ENCODE results near the gene C1orf159. TPM values are rescaled to one million over a fixed set of nuclear protein-coding genes. Genes with fewer than 3 reads are reported as not detected.

Gene C1orf159
- polyA plus RNA-seq, 2 of the 4 experiments (the other 2 are of a cell fraction), result 4.0 to 10.2 TPM

GRCh38 chr1:1080951-1081310 lies 35.0 kb downstream of the C1orf159 start:
- 75% methylated on average over 7 of the region's 9 CpGs for WGBS (ENCODE audit: missing lambda C conversion rate)
- H3K4me3 ChIP-seq, result no peak overlapping the region
- DNase-seq (ENCODE audit: low read depth in 1 of 2, low spot score in 1 of 2), result no peak
- FAIRE-seq, result no peak
- ChIA-PET CTCF (interaction anchor here (1.3 kb wide), 1 partner anchor 17 kb away, joined by 4 read pairs; no protein-coding TSS in a partner anchor), POLR2A (no interaction called here)
- peaks cover 9% of the 10 kb centered on the region; the same call in 1 of the 3 replicates for H3K4me1 ChIP-seq
- no peak overlapping the region for H3K4me2 ChIP-seq
- H3K9me3 ChIP-seq, result no peaks in the 10 kb centered on the region
- no peak for ATAC-seq
- TF ChIP-seq CBX8 (IDR thresholded peaks at IDR 0.05), result no peak
- TF ChIP-seq POLR2AphosphoS2 (conservative IDR thresholded peaks at IDR 0.05; ENCODE audit: low read length), result no peak
- TF ChIP-seq CEBPB (IDR thresholded peaks at IDR 0.05), result no peak
- TF ChIP-seq POLR2A (IDR thresholded peaks at IDR 0.05; ENCODE audit: low read length), result no peak
- TF ChIP-seq CHD2 (IDR thresholded peaks at IDR 0.05; ENCODE audit: low read length, partially characterized antibody), result no peak
- H3K27ac ChIP-seq, result no peak overlapping the region

DNA sequence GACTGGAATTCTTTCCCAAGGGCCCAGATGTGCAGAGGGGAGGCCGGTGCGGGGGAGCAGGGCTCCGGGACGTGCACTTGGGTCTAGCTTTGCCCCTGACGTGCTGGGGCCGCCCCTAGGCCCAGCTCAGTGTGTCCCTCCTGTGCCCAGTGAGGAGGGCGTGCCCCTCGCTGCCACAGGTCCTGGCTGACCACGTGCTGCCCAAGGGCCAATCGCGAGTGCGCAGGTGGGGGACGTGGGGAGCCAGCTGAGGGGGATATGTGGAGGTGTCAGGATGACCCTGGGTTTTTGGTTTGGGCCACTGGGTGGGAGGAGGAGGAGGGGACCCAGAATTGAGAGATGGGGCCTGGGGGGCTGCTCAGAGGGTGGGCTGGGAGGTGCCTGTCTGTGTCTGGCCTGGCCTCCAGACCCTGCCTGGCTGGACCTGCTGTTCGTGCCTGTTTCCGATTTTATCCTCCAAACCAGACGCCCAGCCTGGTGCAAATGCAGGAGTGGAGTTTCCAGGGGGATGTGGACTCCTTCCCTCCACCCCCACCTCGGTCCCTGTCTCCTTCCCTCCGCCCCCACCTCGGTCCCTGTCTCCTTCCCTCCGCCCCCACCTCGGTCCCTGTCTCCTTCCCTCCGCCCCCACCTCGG lies 35.6 kb downstream of the C1orf159 start:
- CTCF ChIA-PET, result interaction anchor here (1.5 to 1.7 kb wide), 2 partner anchors 15 to 16 kb away, joined by 5 read pairs; no protein-coding TSS in a partner anchor
- no peak for FAIRE-seq
- peak overlapping the region; percentile 32 for H3K4me3 ChIP-seq
- TF ChIP-seq POLR2A (IDR thresholded peaks at IDR 0.05; ENCODE audit: low read length), result peak; percentile 18; the same call in 1 of the 2 replicates
- no peak for TF ChIP-seq HDAC2 (IDR thresholded peaks at IDR 0.05)
- TF ChIP-seq POLR2AphosphoS2 (conservative IDR thresholded peaks at IDR 0.05; ENCODE audit: low read length), result no peak
- TF ChIP-seq PBX3 (IDR thresholded peaks at IDR 0.05), result peak; percentile 74; the same call in 1 of the 2 replicates
- TF ChIP-seq MYC (IDR thresholded peaks at IDR 0.05; ENCODE audit: borderline replicate concordance, low read length), result no peak
- TF ChIP-seq, protein P1, sequence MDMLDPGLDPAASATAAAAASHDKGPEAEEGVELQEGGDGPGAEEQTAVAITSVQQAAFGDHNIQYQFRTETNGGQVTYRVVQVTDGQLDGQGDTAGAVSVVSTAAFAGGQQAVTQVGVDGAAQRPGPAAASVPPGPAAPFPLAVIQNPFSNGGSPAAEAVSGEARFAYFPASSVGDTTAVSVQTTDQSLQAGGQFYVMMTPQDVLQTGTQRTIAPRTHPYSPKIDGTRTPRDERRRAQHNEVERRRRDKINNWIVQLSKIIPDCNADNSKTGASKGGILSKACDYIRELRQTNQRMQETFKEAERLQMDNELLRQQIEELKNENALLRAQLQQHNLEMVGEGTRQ (IDR thresholded peaks at IDR 0.05), result peak; percentile 94
- no peak for TF ChIP-seq CEBPB (IDR thresholded peaks at IDR 0.05)
- 0 out of 2 replicates have a peak, but pooled peaks have one; percentile 46 for TF ChIP-seq TP53 (CRISPR knock-in tag; IDR thresholded peaks at IDR 0.05)
- H3K27ac ChIP-seq, result peak overlapping the region; percentile 84 to 97
- peak; percentile 75 to 89 for DNase-seq (ENCODE audit: low read depth in 1 of 2, low spot score in 1 of 2)
- no peaks in the 10 kb centered on the region for H3K9me3 ChIP-seq
- ATAC-seq, result peak; percentile 89 to 93
- H3K4me2 ChIP-seq, result peak overlapping the region; percentile 82
- 4% methylated on average over 4 of the region's 23 CpGs for WGBS (ENCODE audit: missing lambda C conversion rate)
- peaks cover 9% of the 10 kb centered on the region; the same call in 1 of the 3 replicates for H3K4me1 ChIP-seq
- POLR2A ChIA-PET, result interaction anchor here (0.9 to 1.2 kb wide), 4 partner anchors 9 to 152 kb away, joined by 3 read pairs; partner anchors contain the start of genes AGRN, B3GALT6 and SDF4

DNA sequence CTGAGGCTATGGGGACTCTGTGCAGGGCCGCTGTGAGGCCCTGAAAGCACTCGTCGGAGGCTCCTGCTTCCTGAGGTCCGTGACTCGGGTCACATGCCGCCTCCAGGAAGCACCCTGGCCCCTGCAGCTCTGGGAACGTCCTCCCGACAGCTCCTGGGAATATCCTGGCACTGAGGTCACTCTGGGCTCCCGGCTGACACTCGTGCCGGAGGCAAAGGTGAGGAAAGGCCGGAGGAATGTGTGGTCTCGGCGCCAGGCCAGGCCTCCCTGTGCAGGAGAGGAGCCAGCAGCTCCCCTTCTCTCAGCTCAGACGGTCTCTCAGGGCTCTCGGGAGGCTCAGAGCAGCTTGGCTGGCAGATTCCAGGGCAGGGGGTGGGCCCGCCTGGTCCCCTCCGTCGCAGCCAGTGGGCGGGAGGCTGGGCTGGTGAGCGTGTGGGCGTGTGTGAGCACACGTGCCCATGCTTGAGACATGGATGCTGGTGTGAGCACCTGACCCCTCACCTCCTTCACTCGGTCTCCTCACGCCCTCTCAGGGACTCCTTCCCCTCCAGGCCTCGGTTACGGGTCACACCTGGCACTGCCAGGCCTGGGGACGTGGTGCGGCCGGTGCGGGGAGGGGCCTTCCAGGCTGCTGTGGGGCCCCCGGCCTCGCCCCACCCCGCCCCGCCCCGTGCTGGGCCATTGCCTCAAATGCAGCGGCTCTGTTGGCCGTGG lies 36.3 kb downstream of the C1orf159 start:
- DNase-seq (ENCODE audit: low read depth in 1 of 2, low spot score in 1 of 2) (peak; percentile 64 to 92), FAIRE-seq (no peak), ATAC-seq (peak; percentile 78 to 87)
- Histone ChIP-seq H3K27ac (peak overlapping the region; percentile 84 to 97), H3K4me2 (peak overlapping the region; percentile 82), H3K9me3 (no peaks in the 10 kb centered on the region), H3K4me1 (peaks cover 12% of the 10 kb centered on the region; the same call in 2 of the 3 replicates), H3K4me3 (peak overlapping the region; percentile 32)
- ChIA-PET CTCF (interaction anchor here (0.7 to 1.7 kb wide), 3 partner anchors 14 to 43 kb away, joined by 3 to 5 read pairs (median 5); no protein-coding TSS in a partner anchor), POLR2A (interaction anchor here (0.8 to 1.2 kb wide), 5 partner anchors 9 to 152 kb away, joined by 3 read pairs; partner anchors contain the start of genes AGRN, B3GALT6 and SDF4)
- no CpG with 5 or more reads among the region's 38 CpGs for WGBS (ENCODE audit: missing lambda C conversion rate)
- TF ChIP-seq EP300 (IDR thresholded peaks at IDR 0.05), result no peak
- no peak for TF ChIP-seq TP53 (CRISPR knock-in tag; IDR thresholded peaks at IDR 0.05)
- no peak for TF ChIP-seq ZNF302 (CRISPR knock-in tag; IDR thresholded peaks at IDR 0.05)
- TF ChIP-seq MAFK (IDR thresholded peaks at IDR 0.05; ENCODE audit: partially characterized antibody), result no peak
- TF ChIP-seq RFX5 (IDR thresholded peaks at IDR 0.05), result no peak
- TF ChIP-seq ESRRA (IDR thresholded peaks at IDR 0.05; ENCODE audit: borderline replicate concordance, low read length), result no peak
- TF ChIP-seq NPAS2 (CRISPR knock-in tag; IDR thresholded peaks at IDR 0.05; ENCODE audit: borderline replicate concordance), result no peak
- no peak for TF ChIP-seq FOSL2 (IDR thresholded peaks at IDR 0.05)
- TF ChIP-seq FOSL2 (CRISPR knock-in tag; IDR thresholded peaks at IDR 0.05), result 0 out of 2 replicates have a peak, but pooled peaks have one; percentile 44
- TF ChIP-seq CHD2 (IDR thresholded peaks at IDR 0.05; ENCODE audit: low read length, partially characterized antibody), result no peak
- no peak for TF ChIP-seq SMC3 (IDR thresholded peaks at IDR 0.05)
- TF ChIP-seq, protein P2, sequence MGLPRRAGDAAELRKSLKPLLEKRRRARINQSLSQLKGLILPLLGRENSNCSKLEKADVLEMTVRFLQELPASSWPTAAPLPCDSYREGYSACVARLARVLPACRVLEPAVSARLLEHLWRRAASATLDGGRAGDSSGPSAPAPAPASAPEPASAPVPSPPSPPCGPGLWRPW (IDR thresholded peaks at IDR 0.05), result no peak
- no peak for TF ChIP-seq NFE2L2 (conservative IDR thresholded peaks at IDR 0.05; ENCODE audit: low read length)
- no peak for TF ChIP-seq FOXS1 (CRISPR knock-in tag; IDR thresholded peaks at IDR 0.05)
- TF ChIP-seq KDM1A (IDR thresholded peaks at IDR 0.05; ENCODE audit: low read depth), result no peak
- TF ChIP-seq RNF2 (IDR thresholded peaks at IDR 0.05; ENCODE audit: borderline replicate concordance, low read depth), result peak; percentile 41; the same call in 1 of the 2 replicates
- TF ChIP-seq POLR2A (IDR thresholded peaks at IDR 0.05; ENCODE audit: low read length), result peak; percentile 4; the same call in 1 of the 2 replicates
- no peak for TF ChIP-seq JUNB (IDR thresholded peaks at IDR 0.05)
- no peak for TF ChIP-seq RCOR1 (IDR thresholded peaks at IDR 0.05; ENCODE audit: low read depth, low read length)
- no peak for TF ChIP-seq ELK1 (IDR thresholded peaks at IDR 0.05; ENCODE audit: low read depth, low read length)
- TF ChIP-seq HOXA7 (CRISPR knock-in tag; IDR thresholded peaks at IDR 0.05), result no peak
- TF ChIP-seq, protein P1 (IDR thresholded peaks at IDR 0.05), result peak; percentile 60; the same call in 1 of the 2 replicates
